ENCODE data around the gene PRDX1.
"Not testable (repeated sequence)": the region's sequence is repeated elsewhere in the genome, so short reads cannot be mapped to it uniquely, and the experiment has no call there.

PRDX1 gene

GRCh38 chr1:45535988-45536766 is 14.5 kb upstream of the PRDX1 start:
- no peak for DNase-seq

- no peak for DNase-seq
Measured at GRCh38 chr1:45531873-45532272, 10.2 kb upstream of the PRDX1 start.

- no peak for DNase-seq
Measured at GRCh38 chr1:45530632-45531135, 9.0 kb upstream of the PRDX1 start.

- DNase-seq, result no peak
Measured at GRCh38 chr1:45526135-45526644, 4.5 kb upstream of the PRDX1 start.

GRCh38 chr1:45523975-45524374 is 2.3 kb upstream of the PRDX1 start:
- not testable (repeated sequence) for DNase-seq

GRCh38 chr1:45523516-45523915 is 1.8 kb upstream of the PRDX1 start:
- not testable (repeated sequence) for DNase-seq

GRCh38 chr1:45522324-45523104 is 830 bp upstream of the PRDX1 start:
- no peak for DNase-seq

GRCh38 chr1:45519774-45520173 is 1.9 kb downstream of the PRDX1 start:
- DNase-seq, result not testable (repeated sequence)

GRCh38 chr1:45518910-45519309 is 2.8 kb downstream of the PRDX1 start:
- no peak for DNase-seq

- not testable (repeated sequence) for DNase-seq
Measured at GRCh38 chr1:45518366-45518765, 3.3 kb downstream of the PRDX1 start.

GRCh38 chr1:45516465-45516864 is 5.2 kb downstream of the PRDX1 start:
- DNase-seq, result no peak

GRCh38 chr1:45516036-45516435 is 5.6 kb downstream of the PRDX1 start:
- DNase-seq, result no peak

GRCh38 chr1:45513532-45514260 is 8.0 kb downstream of the PRDX1 start:
- DNase-seq, result not testable (repeated sequence)

- peak; percentile 60 to 61 for DNase-seq
Measured at GRCh38 chr1:45512641-45513054, 9.0 kb downstream of the PRDX1 start.

- no peak for DNase-seq
Measured at GRCh38 chr1:45510972-45511527, 10.6 kb downstream of the PRDX1 start.

- no peak for DNase-seq
Measured at GRCh38 chr1:45510036-45510971, 11.4 kb downstream of the PRDX1 start.

GRCh38 chr1:45508295-45509151 is 13.2 kb downstream of the PRDX1 start:
- DNase-seq, result peak in 1 of 2 experiments; percentile 37

GRCh38 chr1:45507893-45508292 is 13.8 kb downstream of the PRDX1 start:
- no peak for DNase-seq

- DNase-seq, result no peak
Measured at GRCh38 chr1:45507195-45507594, 14.5 kb downstream of the PRDX1 start.

Data from Kasumi-1 (cell line).